ENCODE measurements around the gene CCDC88B. TPM values are rescaled to one million over a fixed set of nuclear protein-coding genes. Genes with fewer than 3 reads are reported as not detected.
"Not testable (repeated sequence)": the region's sequence is repeated elsewhere in the genome, so short reads cannot be mapped to it uniquely, and the experiment has no call there.

The CCDC88B gene
- total RNA-seq, 1 donor from 2014 or later, result 5.1 TPM

DNA sequence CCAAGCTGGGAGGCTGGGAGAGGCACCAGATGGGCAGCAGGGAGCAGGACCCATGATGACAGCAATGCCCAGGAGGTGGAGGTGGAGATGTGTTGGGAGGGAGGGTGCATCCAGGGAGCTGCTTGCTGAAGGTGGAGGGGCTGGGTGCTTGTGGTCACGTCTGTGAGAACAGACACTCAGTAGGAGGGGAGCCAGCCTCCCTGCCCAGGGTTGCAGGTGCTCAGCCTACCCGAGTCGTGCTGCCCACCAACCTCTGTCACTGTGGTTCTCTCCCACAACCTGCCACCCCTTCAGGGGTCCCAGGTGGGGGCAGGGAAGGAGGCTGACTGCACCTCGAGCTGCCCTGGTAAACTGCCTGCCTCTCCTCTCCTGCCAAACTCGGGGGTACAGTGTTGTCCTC lies 16.6 kb upstream of the CCDC88B start:
- intact Hi-C loops (cut with DNase I), result no loop called here
- Histone ChIP-seq H3K27me3 (no peaks in the 10 kb centered on the region), H3K4me1 (peaks cover 6 to 7% of the 10 kb centered on the region in 2 donors), H3K9me3 (no peaks in the 10 kb centered on the region), H3K27ac (no peak overlapping the region), H3K4me3 (no peak overlapping the region), H3K36me3 (peaks cover 9 to 18% of the 10 kb centered on the region in 2 donors)
- TF ChIP-seq, protein P1, sequence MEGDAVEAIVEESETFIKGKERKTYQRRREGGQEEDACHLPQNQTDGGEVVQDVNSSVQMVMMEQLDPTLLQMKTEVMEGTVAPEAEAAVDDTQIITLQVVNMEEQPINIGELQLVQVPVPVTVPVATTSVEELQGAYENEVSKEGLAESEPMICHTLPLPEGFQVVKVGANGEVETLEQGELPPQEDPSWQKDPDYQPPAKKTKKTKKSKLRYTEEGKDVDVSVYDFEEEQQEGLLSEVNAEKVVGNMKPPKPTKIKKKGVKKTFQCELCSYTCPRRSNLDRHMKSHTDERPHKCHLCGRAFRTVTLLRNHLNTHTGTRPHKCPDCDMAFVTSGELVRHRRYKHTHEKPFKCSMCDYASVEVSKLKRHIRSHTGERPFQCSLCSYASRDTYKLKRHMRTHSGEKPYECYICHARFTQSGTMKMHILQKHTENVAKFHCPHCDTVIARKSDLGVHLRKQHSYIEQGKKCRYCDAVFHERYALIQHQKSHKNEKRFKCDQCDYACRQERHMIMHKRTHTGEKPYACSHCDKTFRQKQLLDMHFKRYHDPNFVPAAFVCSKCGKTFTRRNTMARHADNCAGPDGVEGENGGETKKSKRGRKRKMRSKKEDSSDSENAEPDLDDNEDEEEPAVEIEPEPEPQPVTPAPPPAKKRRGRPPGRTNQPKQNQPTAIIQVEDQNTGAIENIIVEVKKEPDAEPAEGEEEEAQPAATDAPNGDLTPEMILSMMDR (IDR thresholded peaks at IDR 0.05), result no peak
- DNase-seq (ENCODE audit: low spot score in 2 of 2), result no peak

DNA sequence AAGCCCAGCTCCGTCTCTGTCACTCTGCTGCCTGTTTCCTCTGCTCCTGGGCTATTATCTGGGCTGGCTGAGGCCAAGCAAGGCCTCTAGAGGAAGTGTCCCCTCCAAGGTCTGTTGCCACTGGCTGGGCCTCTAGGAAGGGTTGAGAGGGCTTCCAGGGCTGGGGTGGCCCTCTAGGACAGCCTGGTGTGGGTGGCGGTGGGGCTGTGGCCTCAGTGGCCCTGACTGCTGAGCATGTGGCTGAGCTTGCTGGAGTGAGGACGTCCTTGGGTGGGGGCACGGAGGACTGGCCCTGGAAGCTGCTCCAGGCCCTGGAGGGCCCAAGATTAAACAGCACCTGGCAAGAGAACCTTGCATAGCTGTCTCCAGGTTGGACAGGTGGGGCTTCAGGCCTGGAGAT lies 16.0 kb upstream of the CCDC88B start:
- H3K4me3 ChIP-seq; H3K27ac ChIP-seq; intact Hi-C loops (cut with DNase I); DNase-seq (ENCODE audit: low spot score in 2 of 2); H3K27me3 ChIP-seq; H3K9me3 ChIP-seq; H3K4me1 ChIP-seq: not testable (repeated sequence)
- peaks cover 9 to 18% of the 10 kb centered on the region in 2 donors for H3K36me3 ChIP-seq

GRCh38 chr11:64324692-64325469 lies 15.1 kb upstream of the CCDC88B start:
- Histone ChIP-seq H3K27me3 (no peaks in the 10 kb centered on the region), H3K4me3 (no peak overlapping the region), H3K27ac (no peak overlapping the region), H3K9me3 (no peaks in the 10 kb centered on the region), H3K4me1 (peaks cover 4% of the 10 kb centered on the region in 2 donors), H3K36me3 (peaks cover 9 to 18% of the 10 kb centered on the region in 2 donors)
- intact Hi-C loops (cut with DNase I), result no loop called here
- TF ChIP-seq, protein P1 (IDR thresholded peaks at IDR 0.05), result no peak
- no peak for DNase-seq (ENCODE audit: low spot score in 2 of 2)

GRCh38 chr11:64327375-64327774 lies 12.6 kb upstream of the CCDC88B start:
- H3K9me3 ChIP-seq, result no peaks in the 10 kb centered on the region
- intact Hi-C loops (cut with DNase I), result no loop called here
- no peaks in the 10 kb centered on the region for H3K27me3 ChIP-seq
- peaks cover 4% of the 10 kb centered on the region in 2 donors for H3K4me1 ChIP-seq
- TF ChIP-seq, protein P1 (IDR thresholded peaks at IDR 0.05), result no peak
- H3K4me3 ChIP-seq, result no peak overlapping the region
- DNase-seq (ENCODE audit: low spot score in 2 of 2), result no peak
- H3K36me3 ChIP-seq, result peaks cover 3 to 4% of the 10 kb centered on the region in 2 donors
- H3K27ac ChIP-seq, result no peak overlapping the region

- intact Hi-C loops (cut with DNase I), result no loop called here
- Histone ChIP-seq H3K9me3 (no peaks in the 10 kb centered on the region), H3K4me1 (peaks cover 4% of the 10 kb centered on the region in 2 donors), H3K4me3 (no peak overlapping the region), H3K27ac (no peak overlapping the region), H3K27me3 (no peaks in the 10 kb centered on the region), H3K36me3 (no peaks in the 10 kb centered on the region)
- TF ChIP-seq, protein P1 (IDR thresholded peaks at IDR 0.05), result no peak
- DNase-seq (ENCODE audit: low spot score in 2 of 2), result no peak
These were observed 12.0 kb upstream of the CCDC88B start for GRCh38 chr11:64327993-64328392.

DNA sequence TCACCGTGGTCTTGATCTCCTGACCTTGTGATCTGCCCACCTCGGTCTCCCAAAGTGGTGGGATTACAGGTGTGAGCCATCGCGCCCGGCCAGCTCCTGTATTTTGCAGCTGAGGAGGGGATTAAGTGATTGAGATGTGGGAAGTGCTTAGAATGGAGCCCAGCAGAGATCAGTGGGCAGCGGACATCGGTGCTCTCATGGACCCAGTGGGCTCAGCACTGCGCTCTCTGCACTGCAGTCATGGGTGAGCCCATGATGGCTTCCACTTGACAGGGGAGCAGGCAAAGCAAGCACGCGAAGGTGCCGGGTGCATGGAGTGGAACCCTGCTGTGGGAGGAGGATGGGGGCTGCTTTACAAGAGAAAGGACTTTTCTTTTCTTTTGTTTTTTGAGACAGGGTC lies 9.1 kb upstream of the CCDC88B start:
- no peaks in the 10 kb centered on the region for H3K9me3 ChIP-seq
- no peak for DNase-seq (ENCODE audit: low spot score in 2 of 2)
- intact Hi-C loops (cut with DNase I), result no loop called here
- TF ChIP-seq, protein P1 (IDR thresholded peaks at IDR 0.05), result no peak
- H3K27me3 ChIP-seq, result no peaks in the 10 kb centered on the region
- no peak overlapping the region for H3K4me3 ChIP-seq
- no peaks in the 10 kb centered on the region for H3K36me3 ChIP-seq
- H3K4me1 ChIP-seq, result peaks cover 4% of the 10 kb centered on the region in 2 donors
- H3K27ac ChIP-seq, result no peak overlapping the region

Data from ascending aorta (tissue), 2 donors.